PC-3 (cell line): Measurements from ENCODE around the gene CDC27. TPM values are rescaled to one million over a fixed set of nuclear protein-coding genes. Genes with fewer than 3 reads are reported as not detected.
"Not testable (repeated sequence)": the region's sequence is repeated elsewhere in the genome, so short reads cannot be mapped to it uniquely, and the experiment has no call there.

ENCODE experiments used
- ATAC-seq: fragments of 200-7000 bp; cut with Tn5 transposase; 2 replicates; pipeline ENCODE4 v1.9.1; 2020; ENCODE audit warnings: mild to moderate bottlenecking, moderate library complexity
- BruUV-seq: library from RNA; stranded (reverse); fragments of 400-500 nt; replicated peaks from 2 replicates; lab custom pipeline; 2021; lab: Mats Ljungman, UMichigan
- CTCF ChIA-PET: fragments of 300-600 bp; sonication (Branson Sonifier 250); formaldehyde crosslinking; loops from one replicate; lab custom pipeline; 2022; ENCODE audit warnings: antibody characterized with exemption; lab: Charles Lee
- POLR2A ChIA-PET: fragments of 300-600 bp; sonication (Branson Sonifier 250); formaldehyde crosslinking; loops from one replicate; lab custom pipeline; 2022; ENCODE audit warnings: antibody characterized with exemption; ENCODE audit not compliant: unreplicated experiment; lab: Charles Lee
- DNase-seq: peaks from one replicate; pipeline ENCODE4 v3.0.0-alpha.2; 2015
- H2AFZ ChIP-seq: fragments of 300-600 bp; sonication (generic); 2 replicates; pipeline ENCODE4 v1.6.0; 2016; ENCODE audit warnings: antibody characterized with exemption, low read length
- H3F3A ChIP-seq: fragments of 300-600 bp; sonication (generic); one replicate; pipeline ENCODE4 v1.6.0; 2017; ENCODE audit warnings: antibody characterized with exemption, low read length, control low read depth, mild to moderate bottlenecking; ENCODE audit not compliant: unreplicated experiment
- H3K27ac ChIP-seq: fragments of 300-600 bp; sonication (generic); 2 replicates; pipeline ENCODE4 v1.5.1; 2016; ENCODE audit warnings: mild to moderate bottlenecking, low read length
- H3K27me3 ChIP-seq: fragments of 300-600 bp; sonication (generic); 2 replicates; pipeline ENCODE4 v1.6.1; 2016; ENCODE audit warnings: low read length, mixed read lengths
- H3K36me3 ChIP-seq: fragments of 300-600 bp; sonication (generic); 2 replicates; pipeline ENCODE4 v1.6.1; 2016; ENCODE audit warnings: low read depth, mixed run types, low read length, mixed read lengths
- H3K4me1 ChIP-seq: fragments of 300-600 bp; sonication (generic); 2 replicates; pipeline ENCODE4 v1.5.1; 2016; ENCODE audit warnings: low read length; ENCODE audit not compliant: insufficient read depth
- H3K4me2 ChIP-seq: fragments of 300-600 bp; sonication (generic); 2 replicates; pipeline ENCODE4 v1.6.0; 2016; ENCODE audit warnings: low read length
- H3K4me3 ChIP-seq: fragments of 300-600 bp; sonication (generic); 2 replicates; pipeline ENCODE4 v1.5.1; 2016; ENCODE audit warnings: mild to moderate bottlenecking, low read length, mixed read lengths
- H3K79me2 ChIP-seq: fragments of 300-600 bp; sonication (generic); 2 replicates; pipeline ENCODE4 v1.6.1; 2017; ENCODE audit warnings: low read length, mixed read lengths
- H3K9ac ChIP-seq: fragments of 300-600 bp; sonication (generic); 2 replicates; pipeline ENCODE4 v1.6.0; 2016; ENCODE audit warnings: mild to moderate bottlenecking, low read length
- H3K9me2 ChIP-seq: fragments of 300-600 bp; sonication (generic); replicated peaks from 2 replicates; pipeline ENCODE4 v1.6.1; 2016; ENCODE audit warnings: mixed run types, low read length, mixed read lengths
- H3K9me3 ChIP-seq: fragments of 300-600 bp; sonication (generic); 2 replicates; pipeline ENCODE4 v1.6.1; 2016; ENCODE audit warnings: low read length, mixed read lengths
- H4K20me1 ChIP-seq: fragments of 300-600 bp; sonication (generic); 2 replicates; pipeline ENCODE4 v1.6.1; 2016; ENCODE audit warnings: low read length, mixed read lengths
- EZH2 ChIP-seq: fragments of 300-600 bp; sonication (generic); IDR thresholded peaks from one replicate; pipeline ENCODE4 v1.6.1; 2017; ENCODE audit warnings: antibody characterized with exemption, mild to moderate bottlenecking, low read length; ENCODE audit not compliant: unreplicated experiment
- EZH2phosphoT487 ChIP-seq: fragments of 300-600 bp; sonication (generic); IDR thresholded peaks from 2 replicates; pipeline ENCODE4 v1.6.1; 2018; ENCODE audit warnings: mild to moderate bottlenecking, antibody characterized with exemption, low read length, borderline replicate concordance
- intact Hi-C: fragments of 100-400 bp; cut with micrococcal nuclease; formaldehyde crosslinking; loops from 2 replicates; pipeline ENCODE4 v1.9.0; 2023
- total RNA-seq: library from RNA; depleted of rRNA; stranded (reverse); fragments of >200 nt; gene quantifications from 2 replicates; pipeline ENCODE4 v1.2.3, GENCODE V29; 2014
- TF ChIP-seq, protein P1 (sequence below): fragments of 300-600 bp; sonication (generic); conservative IDR thresholded peaks from 2 replicates; pipeline ENCODE4 v1.5.1; 2017; ENCODE audit warnings: antibody characterized with exemption, low read depth, mild to moderate bottlenecking, low read length

CDC27 gene
- total RNA-seq, 1 experiment from 2014 or later: 167 TPM

DNA sequence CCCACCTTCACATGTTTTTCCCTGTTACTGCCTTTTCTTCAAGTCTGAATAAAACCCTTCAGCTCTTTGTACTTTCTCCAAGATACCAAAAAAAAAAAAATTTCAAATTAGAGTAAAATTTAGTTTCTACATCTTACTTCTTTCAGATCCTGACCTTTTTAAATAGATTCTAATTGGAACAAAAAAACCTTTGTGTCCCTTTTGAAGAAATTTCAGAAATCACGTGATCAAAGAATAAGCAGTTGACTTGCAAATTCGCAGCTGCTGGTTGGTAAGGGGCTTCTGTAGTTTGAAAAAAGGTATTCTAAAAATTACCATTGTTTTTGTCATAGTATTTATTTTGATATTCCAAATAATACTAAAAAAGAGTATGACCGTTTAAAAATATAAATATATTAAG lies 71.7 kb downstream of the CDC27 start:
- Histone ChIP-seq H3K9me2 (no peaks in the 10 kb centered on the region), H3K4me1 (peaks cover 20% of the 10 kb centered on the region), H4K20me1 (peaks cover 10% of the 10 kb centered on the region; the same call in 1 of the 2 replicates), H3K27ac (no peak overlapping the region), H2AFZ (no peak overlapping the region), H3K79me2 (no peaks in the 10 kb centered on the region), H3K27me3 (no peaks in the 10 kb centered on the region), H3K4me2 (no peak overlapping the region), H3F3A (peaks cover 8% of the 10 kb centered on the region), H3K9me3 (no peaks in the 10 kb centered on the region), H3K36me3 (peaks cover 38% of the 10 kb centered on the region), H3K9ac (no peak overlapping the region), H3K4me3 (no peak overlapping the region)
- intact Hi-C loops: loop anchor here (5.0 kb wide), 2 partner anchors 35 to 200 kb away; no protein-coding TSS in a partner anchor
- CTCF ChIA-PET: no interaction called here
- ATAC-seq (no peak), DNase-seq (no peak)
- TF ChIP-seq EZH2 (no peak), EZH2phosphoT487 (no peak)
- TF ChIP-seq, protein P1, sequence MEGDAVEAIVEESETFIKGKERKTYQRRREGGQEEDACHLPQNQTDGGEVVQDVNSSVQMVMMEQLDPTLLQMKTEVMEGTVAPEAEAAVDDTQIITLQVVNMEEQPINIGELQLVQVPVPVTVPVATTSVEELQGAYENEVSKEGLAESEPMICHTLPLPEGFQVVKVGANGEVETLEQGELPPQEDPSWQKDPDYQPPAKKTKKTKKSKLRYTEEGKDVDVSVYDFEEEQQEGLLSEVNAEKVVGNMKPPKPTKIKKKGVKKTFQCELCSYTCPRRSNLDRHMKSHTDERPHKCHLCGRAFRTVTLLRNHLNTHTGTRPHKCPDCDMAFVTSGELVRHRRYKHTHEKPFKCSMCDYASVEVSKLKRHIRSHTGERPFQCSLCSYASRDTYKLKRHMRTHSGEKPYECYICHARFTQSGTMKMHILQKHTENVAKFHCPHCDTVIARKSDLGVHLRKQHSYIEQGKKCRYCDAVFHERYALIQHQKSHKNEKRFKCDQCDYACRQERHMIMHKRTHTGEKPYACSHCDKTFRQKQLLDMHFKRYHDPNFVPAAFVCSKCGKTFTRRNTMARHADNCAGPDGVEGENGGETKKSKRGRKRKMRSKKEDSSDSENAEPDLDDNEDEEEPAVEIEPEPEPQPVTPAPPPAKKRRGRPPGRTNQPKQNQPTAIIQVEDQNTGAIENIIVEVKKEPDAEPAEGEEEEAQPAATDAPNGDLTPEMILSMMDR: no peak
- BruUV-seq: no TSS peak
- POLR2A ChIA-PET: interaction anchor here (0.6 kb wide), 2 partner anchors 124 to 166 kb away, joined by 3 read pairs; no protein-coding TSS in a partner anchor

DNA sequence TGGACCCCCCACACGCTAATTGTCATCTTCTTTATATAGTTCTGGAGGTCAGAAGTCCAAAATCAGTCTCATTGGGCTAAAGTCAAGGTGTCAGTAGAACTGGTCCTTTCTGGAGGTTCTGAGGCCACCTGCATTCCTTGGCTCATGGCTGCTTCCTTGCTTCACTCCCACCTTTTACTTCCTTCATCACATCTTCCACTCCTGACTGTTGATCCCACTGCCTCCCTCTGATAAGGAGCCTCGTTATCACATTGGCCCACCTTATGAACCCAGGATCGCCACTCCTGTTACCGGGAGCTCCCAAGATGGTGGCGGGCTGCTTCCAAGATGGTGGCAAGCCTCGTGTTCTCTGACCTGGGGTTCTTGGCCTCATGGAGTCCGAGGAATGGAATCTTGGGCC lies 83.0 kb downstream of the CDC27 start:
- CTCF ChIA-PET: no interaction called here
- Histone ChIP-seq H3K27me3 (no peaks in the 10 kb centered on the region), H3K4me1 (no peaks in the 10 kb centered on the region), H3F3A (no peaks in the 10 kb centered on the region), H3K9me3 (no peaks in the 10 kb centered on the region), H3K27ac (no peak overlapping the region), H3K36me3 (no peaks in the 10 kb centered on the region), H3K9ac (no peak overlapping the region), H2AFZ (no peak overlapping the region), H4K20me1 (no peaks in the 10 kb centered on the region), H3K9me2 (no peaks in the 10 kb centered on the region), H3K4me2 (no peak overlapping the region), H3K4me3 (no peak overlapping the region), H3K79me2 (peaks cover 7% of the 10 kb centered on the region; the same call in 1 of the 2 replicates)
- POLR2A ChIA-PET: no interaction called here
- intact Hi-C loops: no loop called here
- TF ChIP-seq EZH2phosphoT487: no peak
- TF ChIP-seq, protein P1: no peak
- no peak for TF ChIP-seq EZH2
- DNase-seq (no peak), ATAC-seq (no peak)
- no TSS peak for BruUV-seq

DNA sequence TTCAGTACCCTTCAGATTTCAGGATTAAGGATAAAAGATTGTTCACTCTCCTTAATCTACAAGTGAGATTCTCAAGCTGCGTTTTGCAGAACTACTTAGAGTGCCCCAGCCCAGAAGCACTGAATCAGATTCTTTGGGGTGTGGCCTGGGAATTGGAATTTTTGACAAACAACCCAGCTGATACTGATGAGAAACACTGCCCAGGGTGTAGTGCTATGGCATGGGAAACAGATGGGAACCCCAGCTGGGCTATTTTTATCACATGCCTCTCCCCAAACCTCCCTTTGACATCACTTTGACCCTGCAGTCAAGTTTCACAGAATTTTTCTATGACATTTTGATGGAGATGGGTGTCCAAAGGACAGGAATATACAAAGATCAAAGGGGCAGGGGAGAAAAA lies 83.8 kb downstream of the CDC27 start:
- H3K79me2 ChIP-seq, H3K9me2 ChIP-seq, H4K20me1 ChIP-seq, H3F3A ChIP-seq, intact Hi-C loops, H2AFZ ChIP-seq, H3K9me3 ChIP-seq, H3K27me3 ChIP-seq, H3K4me1 ChIP-seq, DNase-seq, POLR2A ChIA-PET, H3K36me3 ChIP-seq, H3K27ac ChIP-seq, CTCF ChIA-PET, H3K9ac ChIP-seq, ATAC-seq, H3K4me2 ChIP-seq, H3K4me3 ChIP-seq: not testable (repeated sequence)
- TSS peak; percentile 24 for BruUV-seq
